PFSK-1 (cell line): ENCODE measurements around the gene PTPN12.

Experiments used
- POLR2AphosphoS5 ChIP-seq: IDR thresholded peaks from 2 replicates; pipeline ENCODE4 v1.6.1; 2012; ENCODE audit warnings: low read depth, mild to moderate bottlenecking, control low read depth, low read length, moderate library complexity
- REST ChIP-seq, 2 experiments: IDR thresholded peaks; 2 replicates each; pipeline versions ENCODE4 v1.6.1 to v1.8.0; 2011 to 2012; ENCODE audit warnings: low read depth in 2 of 2, low read length in 2 of 2, control low read depth in 1 of 2, inconsistent platforms in 1 of 2, mild to moderate bottlenecking in 1 of 2, moderate library complexity in 1 of 2; ENCODE audit not compliant: insufficient read depth in 1 of 2

- TF ChIP-seq POLR2AphosphoS5 (no peak), REST (IDR thresholded peaks at IDR 0.05; ENCODE audit: insufficient read depth in 1 of 2, low read depth in 2 of 2, low read length in 2 of 2) (no peak)
Observed at GRCh38 chr7:77550586-77550985, 13.5 kb downstream of the PTPN12 start.
